HepG2 (cell line): Measurements from ENCODE around the gene GZF1. TPM values are rescaled to one million over a fixed set of nuclear protein-coding genes. Genes with fewer than 3 reads are reported as not detected.
A peak's percentile ranks its signal among the peaks of the same experiment; 100 is the strongest.

Experiments
- MED8 ChIP-seq: sonication (generic); formaldehyde crosslinking; IDR thresholded peaks from 2 replicates; pipeline ENCODE4 v1.8.1; 2023; ENCODE audit warnings: mild to moderate bottlenecking, missing genetic modification reagents; ENCODE audit not compliant: insufficient replicate concordance
- NR1H2 ChIP-seq: sonication (generic); formaldehyde crosslinking; IDR thresholded peaks from 2 replicates; pipeline ENCODE4 v1.8.1; 2022; ENCODE audit warnings: low read depth, missing genetic modification reagents, borderline replicate concordance
- RCOR2 ChIP-seq: IDR thresholded peaks from 2 replicates; pipeline ENCODE4 v1.6.1; 2016; ENCODE audit warnings: missing biosample characterization, missing genetic modification reagents
- ZNF296 ChIP-seq: sonication (generic); formaldehyde crosslinking; conservative IDR thresholded peaks from 2 replicates; pipeline ENCODE4 v1.5.0; 2020; ENCODE audit warnings: mild to moderate bottlenecking, missing genetic modification reagents
- ZNF468 ChIP-seq: sonication (generic); formaldehyde crosslinking; IDR thresholded peaks from 2 replicates; pipeline ENCODE4 v1.8.0; 2022; ENCODE audit warnings: mild to moderate bottlenecking, moderate library complexity, missing genetic modification reagents
- ZNF563 ChIP-seq: sonication (generic); formaldehyde crosslinking; IDR thresholded peaks from 2 replicates; pipeline ENCODE4 v1.8.0; 2022; ENCODE audit warnings: mild to moderate bottlenecking, moderate library complexity, missing genetic modification reagents
- ZNF619 ChIP-seq: sonication (generic); formaldehyde crosslinking; IDR thresholded peaks from 2 replicates; pipeline ENCODE4 v1.4.0; 2020; ENCODE audit warnings: mild to moderate bottlenecking, missing genetic modification reagents
- polyA plus RNA-seq, 8 experiments: library from polyadenylated mRNA; depleted of rRNA in 3 of 8; stranded (reverse) in 7 of 8; unstranded in 1 of 8; fragments of >200 nt; fragmentation: Illumina TruSeq in 4 of 8; extraction: Trizol in 4 of 8; gene quantifications; 2 replicates each; pipeline versions ENCODE4 v1.2.1 to v1.2.3, GENCODE V29; 2011 to 2016; ENCODE audit warnings: low read depth in 4 of 8, missing spikeins in 1 of 8, mixed read lengths in 1 of 8; ENCODE audit not compliant: insufficient read depth in 1 of 8
- total RNA-seq, 5 experiments: library from RNA; depleted of rRNA; stranded (reverse); fragments of >200 nt; fragmentation: Illumina TruSeq; extraction: Trizol; gene quantifications; 2 replicates each; pipeline ENCODE4 v1.2.3, GENCODE V29; 2016; ENCODE audit warnings: low read depth in 1 of 5
- TF ChIP-seq, protein P1 (sequence below): sonication (generic); formaldehyde crosslinking; IDR thresholded peaks from 2 replicates; pipeline ENCODE4 v1.4.0; 2020; ENCODE audit warnings: mild to moderate bottlenecking, missing genetic modification reagents, borderline replicate concordance
- TF ChIP-seq, protein P2 (sequence below): fragments of 450-650 bp; IDR thresholded peaks from 2 replicates; pipeline ENCODE4 v1.6.1; 2016
- TF ChIP-seq, protein P3 (sequence below): IDR thresholded peaks from 2 replicates; pipeline ENCODE4 v1.6.1; 2016; ENCODE audit warnings: mild to moderate bottlenecking, missing biosample characterization, missing genetic modification reagents
- TF ChIP-seq, protein P4 (sequence below), 2 experiments: fragments of 450-650 bp in 1 of 2; sonication (generic) in 1 of 2; formaldehyde crosslinking; IDR thresholded peaks; 2 replicates each; pipeline versions ENCODE4 v1.5.0 to v1.8.0; 2020 to 2022; ENCODE audit warnings: mild to moderate bottlenecking in 1 of 2, missing genetic modification reagents in 1 of 2
- TF ChIP-seq, protein P5 (sequence below): sonication (generic); formaldehyde crosslinking; IDR thresholded peaks from 2 replicates; pipeline ENCODE4 v1.4.0; 2020; ENCODE audit warnings: missing genetic modification reagents
- TF ChIP-seq, protein P6 (sequence below): sonication (generic); formaldehyde crosslinking; IDR thresholded peaks from 2 replicates; pipeline ENCODE4 v1.8.0; 2022; ENCODE audit warnings: missing genetic modification reagents, mild to moderate bottlenecking, inconsistent platforms, borderline replicate concordance
- TF ChIP-seq, protein P7 (sequence below): sonication (generic); formaldehyde crosslinking; IDR thresholded peaks from 2 replicates; pipeline ENCODE4 v1.4.0; 2020; ENCODE audit warnings: missing genetic modification reagents

GZF1 gene
- total and polyA plus RNA-seq, 2 of the 13 experiments (the other 11 are each of a cell fraction or from before 2014, with no cell fraction given) = 16.9 to 26.0 TPM

DNA sequence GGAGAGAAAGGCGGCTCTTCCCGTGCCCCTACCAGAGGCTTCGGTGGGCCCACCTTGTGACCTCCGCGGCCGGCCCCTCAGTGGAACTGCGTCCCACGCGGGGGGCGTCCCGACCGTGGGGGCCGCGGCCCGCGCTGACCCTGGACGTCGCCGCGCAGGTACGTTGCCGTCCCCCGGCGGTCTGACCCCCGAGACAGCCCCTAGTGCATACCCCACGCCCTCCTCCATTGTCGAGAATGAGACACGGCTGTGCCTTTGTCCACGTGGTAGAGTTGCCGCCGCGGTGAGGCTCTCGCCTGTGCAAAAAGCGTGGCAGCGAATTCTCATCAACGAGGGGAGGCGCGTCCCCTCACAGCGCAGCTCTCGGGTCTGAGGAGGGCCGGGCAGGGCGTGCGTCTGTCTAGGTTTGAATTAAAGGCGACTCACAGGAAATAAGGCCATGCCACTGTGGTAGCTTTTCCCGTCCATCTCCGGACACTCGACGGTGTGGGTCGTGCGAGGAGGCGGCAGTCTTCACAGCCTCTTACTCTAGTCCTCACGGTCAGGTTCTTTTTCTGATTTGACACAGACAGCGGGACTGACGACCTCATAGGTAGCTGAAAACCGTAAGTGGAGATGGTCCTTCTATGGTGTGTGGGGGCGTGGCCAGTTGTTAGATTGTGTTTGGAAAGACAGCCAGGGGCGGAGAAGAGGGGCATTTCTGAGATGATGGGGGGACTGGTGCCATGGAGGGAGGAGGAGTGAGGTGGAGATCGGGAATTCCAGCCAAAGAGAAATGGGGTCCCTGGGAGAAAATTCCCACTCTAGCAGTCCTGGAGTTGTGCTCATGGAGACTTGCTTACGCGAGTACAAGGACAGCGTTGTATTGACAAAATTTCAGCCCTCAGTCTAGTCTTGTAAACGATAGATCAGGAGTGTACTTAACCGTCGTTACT lies 10.8 kb upstream of the GZF1 start (continued):
- TF ChIP-seq, protein P1, sequence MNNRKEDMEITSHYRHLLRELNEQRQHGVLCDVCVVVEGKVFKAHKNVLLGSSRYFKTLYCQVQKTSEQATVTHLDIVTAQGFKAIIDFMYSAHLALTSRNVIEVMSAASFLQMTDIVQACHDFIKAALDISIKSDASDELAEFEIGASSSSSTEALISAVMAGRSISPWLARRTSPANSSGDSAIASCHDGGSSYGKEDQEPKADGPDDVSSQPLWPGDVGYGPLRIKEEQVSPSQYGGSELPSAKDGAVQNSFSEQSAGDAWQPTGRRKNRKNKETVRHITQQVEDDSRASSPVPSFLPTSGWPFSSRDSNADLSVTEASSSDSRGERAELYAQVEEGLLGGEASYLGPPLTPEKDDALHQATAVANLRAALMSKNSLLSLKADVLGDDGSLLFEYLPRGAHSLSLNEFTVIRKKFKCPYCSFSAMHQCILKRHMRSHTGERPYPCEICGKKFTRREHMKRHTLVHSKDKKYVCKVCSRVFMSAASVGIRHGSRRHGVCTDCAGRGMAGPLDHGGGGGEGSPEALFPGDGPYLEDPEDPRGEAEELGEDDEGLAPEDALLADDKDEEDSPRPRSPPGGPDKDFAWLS (CRISPR knock-in tag) = no peak
- TF ChIP-seq, protein P2, sequence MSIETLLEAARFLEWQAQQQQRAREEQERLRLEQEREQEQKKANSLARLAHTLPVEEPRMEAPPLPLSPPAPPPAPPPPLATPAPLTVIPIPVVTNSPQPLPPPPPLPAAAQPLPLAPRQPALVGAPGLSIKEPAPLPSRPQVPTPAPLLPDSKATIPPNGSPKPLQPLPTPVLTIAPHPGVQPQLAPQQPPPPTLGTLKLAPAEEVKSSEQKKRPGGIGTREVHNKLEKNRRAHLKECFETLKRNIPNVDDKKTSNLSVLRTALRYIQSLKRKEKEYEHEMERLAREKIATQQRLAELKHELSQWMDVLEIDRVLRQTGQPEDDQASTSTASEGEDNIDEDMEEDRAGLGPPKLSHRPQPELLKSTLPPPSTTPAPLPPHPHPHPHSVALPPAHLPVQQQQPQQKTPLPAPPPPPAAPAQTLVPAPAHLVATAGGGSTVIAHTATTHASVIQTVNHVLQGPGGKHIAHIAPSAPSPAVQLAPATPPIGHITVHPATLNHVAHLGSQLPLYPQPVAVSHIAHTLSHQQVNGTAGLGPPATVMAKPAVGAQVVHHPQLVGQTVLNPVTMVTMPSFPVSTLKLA = peak; percentile 2; the same call in 1 of the 2 replicates
- peak; percentile 19 for TF ChIP-seq MED8
- TF ChIP-seq, protein P3, sequence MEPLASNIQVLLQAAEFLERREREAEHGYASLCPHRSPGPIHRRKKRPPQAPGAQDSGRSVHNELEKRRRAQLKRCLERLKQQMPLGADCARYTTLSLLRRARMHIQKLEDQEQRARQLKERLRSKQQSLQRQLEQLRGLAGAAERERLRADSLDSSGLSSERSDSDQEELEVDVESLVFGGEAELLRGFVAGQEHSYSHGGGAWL = peak; percentile 62; the same call in 1 of the 2 replicates
- TF ChIP-seq, protein P4, sequence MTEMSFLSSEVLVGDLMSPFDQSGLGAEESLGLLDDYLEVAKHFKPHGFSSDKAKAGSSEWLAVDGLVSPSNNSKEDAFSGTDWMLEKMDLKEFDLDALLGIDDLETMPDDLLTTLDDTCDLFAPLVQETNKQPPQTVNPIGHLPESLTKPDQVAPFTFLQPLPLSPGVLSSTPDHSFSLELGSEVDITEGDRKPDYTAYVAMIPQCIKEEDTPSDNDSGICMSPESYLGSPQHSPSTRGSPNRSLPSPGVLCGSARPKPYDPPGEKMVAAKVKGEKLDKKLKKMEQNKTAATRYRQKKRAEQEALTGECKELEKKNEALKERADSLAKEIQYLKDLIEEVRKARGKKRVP (CRISPR knock-in tag; IDR thresholded peaks at IDR 0.05) = peak in 1 of 2 experiments; percentile 75; a peak in 2 of 4 replicates
- TF ChIP-seq, protein P5, sequence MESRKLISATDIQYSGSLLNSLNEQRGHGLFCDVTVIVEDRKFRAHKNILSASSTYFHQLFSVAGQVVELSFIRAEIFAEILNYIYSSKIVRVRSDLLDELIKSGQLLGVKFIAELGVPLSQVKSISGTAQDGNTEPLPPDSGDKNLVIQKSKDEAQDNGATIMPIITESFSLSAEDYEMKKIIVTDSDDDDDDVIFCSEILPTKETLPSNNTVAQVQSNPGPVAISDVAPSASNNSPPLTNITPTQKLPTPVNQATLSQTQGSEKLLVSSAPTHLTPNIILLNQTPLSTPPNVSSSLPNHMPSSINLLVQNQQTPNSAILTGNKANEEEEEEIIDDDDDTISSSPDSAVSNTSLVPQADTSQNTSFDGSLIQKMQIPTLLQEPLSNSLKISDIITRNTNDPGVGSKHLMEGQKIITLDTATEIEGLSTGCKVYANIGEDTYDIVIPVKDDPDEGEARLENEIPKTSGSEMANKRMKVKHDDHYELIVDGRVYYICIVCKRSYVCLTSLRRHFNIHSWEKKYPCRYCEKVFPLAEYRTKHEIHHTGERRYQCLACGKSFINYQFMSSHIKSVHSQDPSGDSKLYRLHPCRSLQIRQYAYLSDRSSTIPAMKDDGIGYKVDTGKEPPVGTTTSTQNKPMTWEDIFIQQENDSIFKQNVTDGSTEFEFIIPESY (CRISPR knock-in tag) = no peak
- 0 out of 2 replicates have a peak, but pooled peaks have one; percentile 57 for TF ChIP-seq ZNF296 (CRISPR knock-in tag)
- TF ChIP-seq, protein P6, sequence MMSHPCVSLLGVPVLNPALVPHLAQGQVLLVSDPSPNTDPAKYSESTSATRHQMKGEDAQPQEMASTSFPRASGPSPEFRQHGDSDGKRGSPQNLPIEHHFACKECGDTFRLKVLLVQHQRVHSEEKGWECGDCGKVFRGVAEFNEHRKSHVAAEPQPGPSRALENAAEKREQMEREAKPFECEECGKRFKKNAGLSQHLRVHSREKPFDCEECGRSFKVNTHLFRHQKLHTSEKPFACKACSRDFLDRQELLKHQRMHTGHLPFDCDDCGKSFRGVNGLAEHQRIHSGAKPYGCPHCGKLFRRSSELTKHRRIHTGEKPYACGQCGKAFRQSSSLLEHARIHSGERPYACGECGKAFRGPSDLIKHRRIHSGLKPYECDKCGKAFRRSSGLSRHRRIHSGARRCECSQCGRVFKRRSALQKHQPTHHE (CRISPR knock-in tag) = 0 out of 2 replicates have a peak, but pooled peaks have one; percentile 46
- 0 out of 2 replicates have a peak, but pooled peaks have one; percentile 30 for TF ChIP-seq ZNF619 (CRISPR knock-in tag)
- TF ChIP-seq ZNF468 (CRISPR knock-in tag) = no peak
- no peak for TF ChIP-seq RCOR2
- TF ChIP-seq ZNF563 (CRISPR knock-in tag) = peak; percentile 76
- TF ChIP-seq NR1H2 = peak; percentile 94
- TF ChIP-seq, protein P7, sequence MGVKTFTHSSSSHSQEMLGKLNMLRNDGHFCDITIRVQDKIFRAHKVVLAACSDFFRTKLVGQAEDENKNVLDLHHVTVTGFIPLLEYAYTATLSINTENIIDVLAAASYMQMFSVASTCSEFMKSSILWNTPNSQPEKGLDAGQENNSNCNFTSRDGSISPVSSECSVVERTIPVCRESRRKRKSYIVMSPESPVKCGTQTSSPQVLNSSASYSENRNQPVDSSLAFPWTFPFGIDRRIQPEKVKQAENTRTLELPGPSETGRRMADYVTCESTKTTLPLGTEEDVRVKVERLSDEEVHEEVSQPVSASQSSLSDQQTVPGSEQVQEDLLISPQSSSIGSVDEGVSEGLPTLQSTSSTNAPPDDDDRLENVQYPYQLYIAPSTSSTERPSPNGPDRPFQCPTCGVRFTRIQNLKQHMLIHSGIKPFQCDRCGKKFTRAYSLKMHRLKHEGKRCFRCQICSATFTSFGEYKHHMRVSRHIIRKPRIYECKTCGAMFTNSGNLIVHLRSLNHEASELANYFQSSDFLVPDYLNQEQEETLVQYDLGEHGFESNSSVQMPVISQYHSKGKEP (CRISPR knock-in tag) = no peak; the same call in 1 of the 2 replicates
